DND-41 (cell line): Measurements from ENCODE around the gene MPPE1.

Experiments used
- EZH2 ChIP-seq: IDR thresholded peaks from 3 replicates; pipeline ENCODE4 v1.6.1; 2012; ENCODE audit warnings: borderline replicate concordance, low read depth, mild to moderate bottlenecking, moderate library complexity, low read length, inconsistent platforms; ENCODE audit not compliant: severe bottlenecking
- TF ChIP-seq, protein P1 (sequence below): IDR thresholded peaks from 2 replicates; pipeline ENCODE4 v1.5.1; 2012; ENCODE audit warnings: borderline replicate concordance, low read length, moderate library complexity, mild to moderate bottlenecking; ENCODE audit not compliant: poor library complexity, severe bottlenecking; ENCODE audit errors: extremely low read depth

- no peak for TF ChIP-seq EZH2
- TF ChIP-seq, protein P1, sequence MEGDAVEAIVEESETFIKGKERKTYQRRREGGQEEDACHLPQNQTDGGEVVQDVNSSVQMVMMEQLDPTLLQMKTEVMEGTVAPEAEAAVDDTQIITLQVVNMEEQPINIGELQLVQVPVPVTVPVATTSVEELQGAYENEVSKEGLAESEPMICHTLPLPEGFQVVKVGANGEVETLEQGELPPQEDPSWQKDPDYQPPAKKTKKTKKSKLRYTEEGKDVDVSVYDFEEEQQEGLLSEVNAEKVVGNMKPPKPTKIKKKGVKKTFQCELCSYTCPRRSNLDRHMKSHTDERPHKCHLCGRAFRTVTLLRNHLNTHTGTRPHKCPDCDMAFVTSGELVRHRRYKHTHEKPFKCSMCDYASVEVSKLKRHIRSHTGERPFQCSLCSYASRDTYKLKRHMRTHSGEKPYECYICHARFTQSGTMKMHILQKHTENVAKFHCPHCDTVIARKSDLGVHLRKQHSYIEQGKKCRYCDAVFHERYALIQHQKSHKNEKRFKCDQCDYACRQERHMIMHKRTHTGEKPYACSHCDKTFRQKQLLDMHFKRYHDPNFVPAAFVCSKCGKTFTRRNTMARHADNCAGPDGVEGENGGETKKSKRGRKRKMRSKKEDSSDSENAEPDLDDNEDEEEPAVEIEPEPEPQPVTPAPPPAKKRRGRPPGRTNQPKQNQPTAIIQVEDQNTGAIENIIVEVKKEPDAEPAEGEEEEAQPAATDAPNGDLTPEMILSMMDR, result no peak
Observed at GRCh38 chr18:11889284-11889683, 18.8 kb downstream of the MPPE1 start.
